Fibroblast of villous mesenchyme (primary cell): ENCODE results near the gene CUBN. TPM values are rescaled to one million over a fixed set of nuclear protein-coding genes. Genes with fewer than 3 reads are reported as not detected.

Experiments
- DNase-seq: peaks from one replicate; pipeline ENCODE4 v3.0.0-alpha.2; 2010; ENCODE audit warnings: low read depth
- H3K4me3 ChIP-seq: 2 replicates; pipeline ENCODE4 v1.5.1; 2011; ENCODE audit warnings: low read depth, mild to moderate bottlenecking, low read length
- total RNA-seq: library from RNA; depleted of rRNA; stranded (reverse); fragments of >200 nt; gene quantifications from 2 replicates; pipeline ENCODE4 v1.2.3, GENCODE V29; 2012
- TF ChIP-seq, protein P1 (sequence below): IDR thresholded peaks from 2 replicates; pipeline ENCODE4 v1.5.1; 2012; ENCODE audit warnings: low read depth, mild to moderate bottlenecking, low read length; ENCODE audit not compliant: insufficient read depth

Gene CUBN
- total RNA-seq, 1 donor, result 0.86 TPM

DNA sequence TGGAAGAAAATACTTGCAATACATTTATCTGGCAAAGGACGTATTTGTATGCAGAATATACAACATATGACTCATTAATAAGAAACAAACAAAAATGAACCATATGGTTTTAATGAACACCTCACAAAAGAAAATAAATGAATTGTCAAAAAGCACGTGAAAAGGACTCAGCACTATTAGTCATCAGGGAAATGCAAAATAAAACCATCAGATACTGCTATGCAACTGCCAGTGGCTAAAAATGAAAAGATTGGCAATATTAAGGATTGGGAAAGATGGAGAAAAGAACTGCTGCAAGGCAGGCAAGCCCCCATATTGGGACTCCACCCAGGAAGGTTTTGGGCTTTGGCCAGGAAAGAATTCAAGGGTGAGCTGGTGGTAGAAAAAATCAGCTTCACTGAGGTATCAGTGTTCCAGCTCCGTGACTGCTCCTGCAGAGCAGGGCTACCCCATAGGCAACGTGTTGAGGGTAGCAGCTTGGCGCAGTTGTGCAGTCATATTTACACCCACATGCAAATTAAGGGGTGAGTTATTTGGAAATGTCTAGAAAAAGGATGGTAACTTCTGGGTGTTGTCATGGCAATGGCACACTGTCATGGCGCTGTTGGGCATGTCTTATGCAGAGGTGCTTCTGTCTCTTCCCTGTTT, 72.7 kb downstream of the CUBN start:
- no peak overlapping the region for H3K4me3 ChIP-seq
- peak; percentile 78 for DNase-seq
- TF ChIP-seq, protein P1, sequence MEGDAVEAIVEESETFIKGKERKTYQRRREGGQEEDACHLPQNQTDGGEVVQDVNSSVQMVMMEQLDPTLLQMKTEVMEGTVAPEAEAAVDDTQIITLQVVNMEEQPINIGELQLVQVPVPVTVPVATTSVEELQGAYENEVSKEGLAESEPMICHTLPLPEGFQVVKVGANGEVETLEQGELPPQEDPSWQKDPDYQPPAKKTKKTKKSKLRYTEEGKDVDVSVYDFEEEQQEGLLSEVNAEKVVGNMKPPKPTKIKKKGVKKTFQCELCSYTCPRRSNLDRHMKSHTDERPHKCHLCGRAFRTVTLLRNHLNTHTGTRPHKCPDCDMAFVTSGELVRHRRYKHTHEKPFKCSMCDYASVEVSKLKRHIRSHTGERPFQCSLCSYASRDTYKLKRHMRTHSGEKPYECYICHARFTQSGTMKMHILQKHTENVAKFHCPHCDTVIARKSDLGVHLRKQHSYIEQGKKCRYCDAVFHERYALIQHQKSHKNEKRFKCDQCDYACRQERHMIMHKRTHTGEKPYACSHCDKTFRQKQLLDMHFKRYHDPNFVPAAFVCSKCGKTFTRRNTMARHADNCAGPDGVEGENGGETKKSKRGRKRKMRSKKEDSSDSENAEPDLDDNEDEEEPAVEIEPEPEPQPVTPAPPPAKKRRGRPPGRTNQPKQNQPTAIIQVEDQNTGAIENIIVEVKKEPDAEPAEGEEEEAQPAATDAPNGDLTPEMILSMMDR, result no peak

DNA sequence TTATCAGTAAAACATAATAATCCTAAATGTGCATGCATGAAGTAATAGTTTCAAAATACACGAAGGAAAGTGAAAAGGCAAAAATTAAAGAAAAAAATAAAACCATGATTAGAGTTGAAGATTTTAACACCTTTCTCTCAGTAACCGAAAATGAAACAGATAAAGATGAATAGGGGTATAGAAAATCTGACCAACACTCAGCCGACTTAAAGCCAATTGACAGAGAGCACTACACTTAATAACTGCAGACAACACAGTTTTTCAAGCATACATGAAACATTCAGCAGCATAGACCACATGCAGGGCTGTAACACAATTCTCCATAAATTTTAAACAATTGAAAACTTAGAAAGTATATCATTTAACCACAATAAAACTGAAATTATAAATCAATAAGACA, 76.1 kb downstream of the CUBN start:
- TF ChIP-seq, protein P1, result no peak
- H3K4me3 ChIP-seq, result no peak overlapping the region
- DNase-seq, result no peak

DNA sequence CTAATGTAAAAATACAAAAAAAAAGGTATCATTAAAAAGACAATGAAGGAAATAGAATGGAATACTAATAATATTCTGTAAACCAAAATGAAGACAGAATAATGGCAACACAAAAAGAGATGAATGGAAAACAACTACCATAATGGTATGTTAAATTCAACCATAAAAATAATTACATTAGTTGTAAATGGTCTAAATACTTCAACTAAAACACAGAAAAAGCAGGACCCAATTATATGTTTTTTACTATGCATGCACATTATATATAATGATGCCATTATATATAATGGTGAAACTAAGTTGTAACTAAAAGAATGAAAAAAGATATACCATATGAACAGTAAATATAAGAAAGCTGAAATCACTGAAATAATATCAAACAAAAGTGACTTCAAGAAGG, 76.5 kb downstream of the CUBN start:
- TF ChIP-seq, protein P1, result no peak
- no peak for DNase-seq

DNA sequence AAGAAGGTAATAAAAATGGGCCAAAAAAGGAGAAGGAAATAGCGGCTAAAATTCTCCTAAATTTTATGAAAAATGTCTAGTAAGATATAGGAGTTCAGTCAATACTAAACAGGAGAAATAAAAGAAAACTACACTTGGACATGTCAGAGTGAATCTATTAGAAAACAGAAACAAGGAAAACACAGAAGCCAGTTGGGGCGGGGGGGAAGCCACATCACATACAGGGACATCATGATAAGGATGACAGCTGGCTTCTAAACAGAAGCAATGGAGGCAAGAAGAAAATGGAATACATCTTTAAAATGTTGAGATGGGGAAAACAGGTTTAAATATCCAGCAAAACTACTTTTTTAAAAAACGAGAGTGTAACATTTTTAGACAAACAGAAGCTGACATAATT, 77.8 kb downstream of the CUBN start:
- TF ChIP-seq, protein P1, result no peak
- DNase-seq, result no peak
- no peak overlapping the region for H3K4me3 ChIP-seq

More for the DNA sequence above, 76.5 kb downstream of the CUBN start:
- H3K4me3 ChIP-seq, result no peak overlapping the region

DNA sequence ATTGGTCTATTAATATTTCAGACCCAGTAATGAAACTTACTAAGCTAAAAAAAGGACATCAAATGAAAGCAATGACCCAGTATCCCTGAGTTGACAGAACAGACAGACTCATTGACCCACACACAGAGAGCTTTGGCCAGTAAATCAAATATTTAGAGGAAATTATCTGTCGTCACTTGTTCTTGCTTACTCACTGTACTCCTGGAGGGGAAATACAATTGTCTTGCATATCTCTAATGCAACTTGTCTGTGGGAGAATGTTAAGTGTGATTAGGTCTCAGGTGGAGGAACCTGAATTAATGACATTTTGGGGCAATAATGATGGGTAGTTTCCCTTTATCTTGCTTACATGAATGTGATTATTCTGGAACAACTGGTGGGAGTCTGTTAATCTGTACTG, 80.4 kb downstream of the CUBN start:
- TF ChIP-seq, protein P1, result no peak
- H3K4me3 ChIP-seq, result no peak overlapping the region
- no peak for DNase-seq

DNA sequence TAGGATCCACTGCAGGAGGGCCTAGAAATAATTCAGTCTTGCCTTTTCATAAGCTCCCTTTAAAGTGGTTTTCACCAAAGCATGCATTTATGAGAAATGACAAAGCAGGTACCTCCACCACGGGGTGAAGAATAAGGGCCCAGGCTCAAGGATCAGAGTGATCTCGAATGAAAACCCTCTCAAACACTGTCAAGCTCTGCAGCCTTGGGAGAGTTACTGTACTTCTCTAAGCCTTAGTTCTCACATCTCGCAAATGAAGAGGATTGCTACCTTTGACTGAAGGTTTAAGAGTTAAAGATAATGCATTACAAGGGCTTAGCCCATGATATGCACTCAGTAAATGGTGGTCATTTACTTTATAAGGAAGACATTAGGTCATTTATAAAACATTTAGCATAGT, 81.7 kb downstream of the CUBN start:
- TF ChIP-seq, protein P1, result no peak
- H3K4me3 ChIP-seq, result no peak overlapping the region
- DNase-seq, result no peak

DNA sequence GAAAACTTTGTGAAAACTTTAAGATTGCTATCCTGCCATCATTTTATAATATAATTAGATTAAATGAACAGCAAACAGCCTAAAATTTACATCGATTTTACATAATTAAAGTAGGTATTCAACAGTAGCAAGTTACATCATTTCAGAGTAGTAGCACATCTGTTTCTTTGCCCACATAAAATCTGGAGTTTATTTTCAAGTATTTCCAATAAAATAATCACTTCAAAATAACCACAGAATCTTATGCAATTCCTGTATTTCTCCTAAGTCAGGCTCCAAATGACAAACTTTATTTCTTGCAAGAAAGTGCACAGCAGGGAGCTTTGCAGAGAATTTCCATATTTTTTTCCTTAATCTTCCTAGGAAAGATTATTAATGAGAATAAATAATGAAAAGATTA, 82.6 kb downstream of the CUBN start:
- TF ChIP-seq, protein P1, result no peak
- no peak overlapping the region for H3K4me3 ChIP-seq
- DNase-seq, result peak; percentile 37
